Uterus (tissue), 4 donors: ENCODE results near the gene EPHA4. TPM values are rescaled to one million over a fixed set of nuclear protein-coding genes. Genes with fewer than 3 reads are reported as not detected.

Experiments used
- DNase-seq, 2 donors: peaks; one replicate each; pipeline ENCODE4 v3.0.0-alpha.2; 2019 to 2020
- H3K27ac ChIP-seq, 2 donors: fragments of 200-600 bp; sonication (generic); 1 replicate in 1 of 2; 2 replicates in 1 of 2; pipeline ENCODE4 v1.5.1; 2016 to 2018
- H3K27me3 ChIP-seq, 2 donors: fragments of 200-600 bp; sonication (generic); one replicate each; pipeline ENCODE4 v1.5.1; 2018 to 2019; ENCODE audit warnings: control low read depth in 1 of 2
- H3K36me3 ChIP-seq, 2 donors: fragments of 200-600 bp; sonication (generic); one replicate each; pipeline ENCODE4 v1.5.1; 2019; ENCODE audit warnings: control low read depth in 1 of 2
- H3K4me1 ChIP-seq, 2 donors: fragments of 200-600 bp; sonication (generic); one replicate each; pipeline ENCODE4 v1.5.1; 2018 to 2019; ENCODE audit warnings: control low read depth in 1 of 2
- H3K4me3 ChIP-seq, 2 donors: fragments of 200-600 bp; sonication (generic); 1 replicate in 1 of 2; 2 replicates in 1 of 2; pipeline ENCODE4 v1.5.1; 2018 to 2019; ENCODE audit warnings: mild to moderate bottlenecking in 1 of 2
- H3K9me3 ChIP-seq, 2 donors: fragments of 200-600 bp; sonication (generic); one replicate each; pipeline ENCODE4 v1.5.1; 2019; ENCODE audit warnings: control low read depth in 1 of 2
- CTCF ChIP-seq, 4 experiments: fragments of 200-600 bp in 2 of 4; fragments of 450-650 bp in 2 of 4; sonication (generic) in 2 of 4; IDR thresholded peaks; one replicate each; pipeline ENCODE4 v1.5.1; 2016 to 2019; ENCODE audit warnings: antibody characterized with exemption in 4 of 4, mild to moderate bottlenecking in 2 of 4, moderate library complexity in 1 of 4
- POLR2A ChIP-seq, 2 donors: fragments of 450-650 bp; IDR thresholded peaks; one replicate each; pipeline ENCODE4 v1.6.1; 2016; ENCODE audit warnings: antibody characterized with exemption in 2 of 2, mild to moderate bottlenecking in 1 of 2, moderate library complexity in 1 of 2
- intact Hi-C: fragments of 100-400 bp; cut with DNase I; formaldehyde crosslinking; loops from one replicate; pipeline ENCODE4 v1.15.1; 2023; ENCODE audit warnings: low total_unique reads
- total RNA-seq, 4 donors: library from RNA; depleted of rRNA in 3 of 4; stranded (reverse); fragments of >200 nt in 3 of 4; gene quantifications; one replicate each; pipeline versions ENCODE4 v1.1.0 to v1.2.4, GENCODE V29; 2014 to 2023
- donor health status: DM: yes; HTN: yes; CAD: no.

EPHA4 gene
- total RNA-seq, 4 donors from 2014 or later: 45.6 to 84.7 (median 66.8) TPM

GRCh38 chr2:221551864-221552263, 20.2 kb downstream of the EPHA4 start:
- TF ChIP-seq CTCF (IDR thresholded peaks at IDR 0.05) (no peak), POLR2A (IDR thresholded peaks at IDR 0.05) (no peak)
- Histone ChIP-seq H3K4me1 (peaks cover 0 to 5% of the 10 kb centered on the region in 2 donors), H3K9me3 (no peaks in the 10 kb centered on the region), H3K27me3 (no peaks in the 10 kb centered on the region), H3K4me3 (no peak overlapping the region), H3K36me3 (no peaks in the 10 kb centered on the region), H3K27ac (no peak overlapping the region)
- DNase-seq: no peak
- intact Hi-C loops: loop anchor here (10.0 kb wide), 1 partner anchor 177 kb away; no protein-coding TSS in a partner anchor

DNA sequence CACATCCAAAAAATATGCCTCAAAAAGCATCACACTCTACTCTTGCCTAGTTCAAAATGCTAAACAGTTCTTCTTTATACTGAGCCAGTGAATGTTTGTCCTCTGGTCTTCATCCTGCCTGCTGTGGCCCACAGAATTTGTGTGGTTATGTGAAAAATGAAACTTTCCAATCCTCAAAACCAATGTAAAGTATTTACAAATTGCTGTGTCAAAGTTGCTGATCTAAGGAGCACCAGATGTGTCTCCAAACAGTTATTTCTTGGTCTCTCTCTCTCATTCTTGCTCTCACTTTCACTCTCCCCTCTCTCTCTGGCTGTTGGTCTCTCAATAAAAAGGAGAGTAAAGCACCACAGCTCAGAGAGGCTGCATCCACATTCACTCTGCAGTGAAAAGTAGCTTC, 23.0 kb downstream of the EPHA4 start:
- TF ChIP-seq CTCF (IDR thresholded peaks at IDR 0.05): no peak
- TF ChIP-seq POLR2A (IDR thresholded peaks at IDR 0.05): no peak
- intact Hi-C loops: no loop called here
- no peaks in the 10 kb centered on the region for H3K4me1 ChIP-seq
- no peak for DNase-seq
- no peak overlapping the region for H3K27ac ChIP-seq
- no peaks in the 10 kb centered on the region for H3K36me3 ChIP-seq
- no peak overlapping the region for H3K4me3 ChIP-seq
- H3K9me3 ChIP-seq: no peaks in the 10 kb centered on the region
- H3K27me3 ChIP-seq: no peaks in the 10 kb centered on the region

- Histone ChIP-seq H3K4me3 (no peak overlapping the region), H3K9me3 (no peaks in the 10 kb centered on the region), H3K27ac (no peak overlapping the region), H3K36me3 (no peaks in the 10 kb centered on the region), H3K4me1 (no peaks in the 10 kb centered on the region), H3K27me3 (no peaks in the 10 kb centered on the region)
- no peak for DNase-seq
- TF ChIP-seq CTCF (IDR thresholded peaks at IDR 0.05) (no peak), POLR2A (IDR thresholded peaks at IDR 0.05) (no peak)
- intact Hi-C loops: no loop called here
These were observed 25.4 kb downstream of the EPHA4 start for GRCh38 chr2:221546505-221547225.

DNA sequence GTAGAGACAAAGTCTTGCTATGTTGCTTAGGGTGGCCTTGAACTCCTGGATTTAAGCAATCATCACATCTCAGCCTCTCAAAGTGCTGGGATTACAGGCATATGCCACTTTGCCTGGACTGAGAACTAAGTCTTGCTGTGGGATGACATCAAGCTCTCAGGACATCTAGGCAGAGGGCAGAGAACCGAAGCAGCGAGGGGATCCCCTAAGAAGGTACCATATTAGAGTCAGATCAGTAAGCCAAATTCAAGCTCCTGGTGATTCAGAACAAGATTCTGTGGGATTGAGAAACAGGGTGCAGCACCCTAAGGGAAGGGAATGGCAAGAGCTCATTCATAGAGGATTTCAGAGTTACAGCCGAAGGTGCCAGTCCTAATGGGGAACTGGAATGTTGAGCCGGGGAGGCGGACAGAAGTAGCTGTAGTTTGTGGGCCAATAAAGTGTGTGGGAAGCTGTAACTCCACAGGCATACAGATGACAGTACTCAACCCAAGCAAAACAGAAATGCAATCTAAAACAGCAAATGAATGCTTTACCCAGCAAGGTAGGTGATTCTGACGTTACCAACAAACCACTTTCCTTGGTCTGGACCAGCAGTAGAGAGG, 30.9 kb downstream of the EPHA4 start:
- Histone ChIP-seq H3K4me3 (no peak overlapping the region), H3K27ac (no peak overlapping the region), H3K27me3 (no peaks in the 10 kb centered on the region), H3K4me1 (no peaks in the 10 kb centered on the region), H3K36me3 (no peaks in the 10 kb centered on the region), H3K9me3 (no peaks in the 10 kb centered on the region)
- no peak for TF ChIP-seq POLR2A (IDR thresholded peaks at IDR 0.05)
- no peak for TF ChIP-seq CTCF (IDR thresholded peaks at IDR 0.05)
- no peak for DNase-seq
- intact Hi-C loops: no loop called here

DNA sequence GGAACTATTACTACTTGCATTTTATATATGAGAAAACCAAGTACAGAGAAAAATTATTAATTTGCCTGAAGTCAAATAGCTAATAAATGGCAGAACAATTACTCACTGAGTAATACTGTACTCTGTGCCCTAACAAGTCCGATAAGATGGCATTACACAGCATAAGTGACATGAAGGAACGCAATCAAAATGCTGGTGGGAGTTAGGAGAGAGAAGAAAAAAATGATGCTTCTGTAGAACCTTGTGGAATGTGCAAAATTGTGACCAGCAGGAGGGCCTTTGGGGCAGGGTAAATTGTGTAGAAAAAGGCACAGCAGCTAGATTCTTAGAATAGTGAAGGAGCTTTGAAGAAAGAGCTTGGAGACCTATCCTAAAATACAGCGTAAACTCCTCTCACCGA, 32.9 kb downstream of the EPHA4 start:
- H3K4me3 ChIP-seq: no peak overlapping the region
- no peak for DNase-seq
- TF ChIP-seq CTCF (IDR thresholded peaks at IDR 0.05) (no peak), POLR2A (IDR thresholded peaks at IDR 0.05) (no peak)
- H3K4me1 ChIP-seq: no peaks in the 10 kb centered on the region
- H3K9me3 ChIP-seq: no peaks in the 10 kb centered on the region
- H3K27me3 ChIP-seq: no peaks in the 10 kb centered on the region
- intact Hi-C loops: no loop called here
- H3K27ac ChIP-seq: no peak overlapping the region
- no peaks in the 10 kb centered on the region for H3K36me3 ChIP-seq
